ENCODE data around the gene KDM4C.
"Not testable (repeated sequence)": the region's sequence is repeated elsewhere in the genome, so short reads cannot be mapped to it uniquely, and the experiment has no call there.

The KDM4C gene

GRCh38 chr9:6764011-6764410 lies 6.2 kb downstream of the KDM4C start:
- no peak for DNase-seq

DNA sequence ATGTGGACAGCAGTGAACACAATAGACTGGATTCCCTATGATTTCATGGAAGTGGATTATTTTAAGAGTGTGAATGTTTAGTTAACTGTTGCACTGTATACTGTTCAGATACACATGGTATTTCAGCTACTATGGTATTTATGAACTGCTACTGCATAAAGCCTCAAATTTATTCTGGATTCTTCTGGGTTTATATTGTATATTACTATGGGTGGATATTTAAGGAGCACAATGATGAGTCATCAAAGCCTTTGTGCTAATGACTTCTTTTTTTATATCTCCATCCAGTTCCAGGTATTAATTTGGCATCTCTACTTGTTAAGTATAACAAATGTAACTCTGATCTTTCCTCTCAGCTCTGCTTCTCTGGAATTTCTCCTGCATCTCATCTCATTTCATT lies 6.8 kb downstream of the KDM4C start:
- DNase-seq, result no peak

GRCh38 chr9:6764950-6765349 lies 7.2 kb downstream of the KDM4C start:
- no peak for DNase-seq

DNA sequence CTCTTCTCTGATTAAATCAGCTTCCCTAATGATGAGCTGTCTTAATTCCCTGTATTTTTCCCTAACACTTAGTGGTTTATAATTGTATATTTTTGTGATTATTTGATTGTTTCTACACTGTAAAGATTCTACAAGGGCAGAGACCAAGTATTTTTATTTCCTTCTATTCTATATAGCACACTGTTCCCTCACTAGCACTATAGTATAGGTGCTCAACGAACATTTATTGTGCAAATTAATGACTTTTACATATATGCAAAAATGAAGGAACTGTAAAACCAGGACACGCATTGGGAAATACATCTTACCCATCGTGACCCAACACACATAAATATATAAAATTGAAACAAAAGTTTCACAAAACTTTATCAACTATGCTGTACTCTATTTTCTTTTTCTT lies 7.6 kb downstream of the KDM4C start:
- no peak for DNase-seq

GRCh38 chr9:6766606-6767005 lies 8.8 kb downstream of the KDM4C start:
- no peak for DNase-seq

- not testable (repeated sequence) for DNase-seq
Observed at GRCh38 chr9:6768587-6768986, 10.8 kb downstream of the KDM4C start.

GRCh38 chr9:6771722-6772121 lies 13.9 kb downstream of the KDM4C start:
- no peak for DNase-seq

DNA sequence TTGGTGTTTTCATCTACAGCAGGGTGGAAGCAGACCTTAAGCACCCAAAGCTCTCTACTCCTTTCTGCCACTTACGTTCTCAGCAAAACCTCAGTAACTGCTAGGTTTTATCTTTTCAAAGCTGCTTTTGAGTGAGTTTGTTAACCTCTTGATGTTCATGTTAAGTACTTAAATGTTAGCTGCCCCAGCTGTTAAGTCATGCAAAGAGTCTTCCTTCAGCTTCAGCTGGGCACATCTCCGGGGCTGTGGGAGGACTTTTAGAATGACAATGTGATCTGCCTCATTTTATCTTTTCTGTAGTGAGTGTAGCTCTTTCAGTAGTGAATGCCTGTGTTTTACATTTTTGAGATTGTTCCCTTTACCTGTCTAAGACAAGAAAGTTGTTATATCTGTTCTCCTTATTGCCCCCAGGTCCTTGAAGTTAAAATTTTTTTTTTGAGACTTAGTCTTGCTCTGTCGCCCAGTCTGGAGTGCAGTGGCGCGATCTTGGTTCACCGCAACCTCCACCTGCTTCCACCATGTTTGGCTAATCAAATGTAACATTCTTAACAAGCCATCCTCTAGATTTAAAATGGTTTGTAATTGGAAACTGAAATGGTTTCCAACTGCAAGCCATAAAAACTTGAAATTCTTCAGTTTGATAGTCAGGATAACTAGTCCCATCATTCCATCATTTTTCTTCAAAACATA lies 19.6 kb downstream of the KDM4C start:
- DNase-seq, result no peak

- DNase-seq, result no peak
Observed at GRCh38 chr9:6779417-6780241, 21.9 kb downstream of the KDM4C start.

DNA sequence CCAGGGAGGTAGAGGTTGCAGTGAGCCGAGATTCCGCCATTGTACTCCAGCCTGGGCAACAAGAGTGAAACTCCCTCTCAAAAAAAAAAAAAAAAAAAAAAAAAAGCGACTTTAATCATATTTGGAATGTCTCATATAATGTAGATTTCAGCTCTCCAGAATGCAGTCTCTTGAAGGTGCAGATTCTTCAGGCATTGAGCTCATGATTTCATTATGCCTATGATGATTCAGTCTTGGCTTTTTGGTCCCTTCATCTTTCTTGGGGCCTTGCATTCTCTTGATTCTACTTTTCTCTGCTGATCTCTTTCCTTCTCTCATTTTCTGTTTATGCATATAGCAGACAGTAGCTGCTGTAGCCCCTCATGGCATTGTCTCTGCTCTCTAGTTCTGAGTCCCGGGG lies 22.9 kb downstream of the KDM4C start:
- no peak for DNase-seq

GRCh38 chr9:6781476-6781875 lies 23.7 kb downstream of the KDM4C start:
- peak in 20 of 56 donors; percentile 5 to 38 (median 20) for DNase-seq

DNA sequence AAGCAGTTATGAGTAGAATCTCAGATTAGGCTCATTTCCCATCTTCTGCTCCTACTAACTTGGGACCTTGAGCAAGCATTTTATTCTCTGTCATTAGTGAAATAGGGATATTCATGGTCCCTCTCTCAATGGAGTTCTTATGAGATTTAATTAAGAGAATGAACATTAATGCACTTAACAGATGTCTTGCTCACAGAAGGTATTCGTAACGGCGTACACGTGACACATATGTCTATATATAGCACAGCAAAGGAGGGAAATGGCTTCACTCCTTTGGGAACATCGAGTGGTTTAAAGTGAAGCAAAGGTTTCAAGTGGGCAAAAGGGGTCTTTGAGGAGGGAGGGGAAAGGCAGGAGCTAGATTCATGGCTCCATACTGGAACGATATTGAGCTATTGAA lies 24.6 kb downstream of the KDM4C start:
- DNase-seq, result no peak

- no peak for DNase-seq
Observed at GRCh38 chr9:6782981-6783380, 25.2 kb downstream of the KDM4C start.

DNA sequence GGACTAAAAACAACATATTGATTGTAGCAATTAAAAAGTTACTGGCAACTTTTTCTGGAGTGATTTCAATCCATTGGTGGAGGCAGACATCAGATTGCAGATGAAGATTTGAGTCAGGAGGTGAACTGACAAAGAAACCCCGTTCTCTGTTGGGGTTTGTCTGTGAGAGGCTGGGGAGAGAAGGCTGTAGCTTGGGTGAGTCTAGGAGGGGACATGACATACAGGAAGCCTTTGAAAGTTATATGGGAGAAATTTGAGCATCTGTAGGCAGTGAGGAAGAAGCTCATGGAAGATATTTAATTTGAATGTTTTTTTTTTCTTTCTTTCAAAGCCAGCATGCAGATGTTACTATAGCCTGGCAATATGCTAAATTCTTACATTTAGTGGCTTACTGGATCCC lies 26.0 kb downstream of the KDM4C start:
- DNase-seq, result no peak

DNA sequence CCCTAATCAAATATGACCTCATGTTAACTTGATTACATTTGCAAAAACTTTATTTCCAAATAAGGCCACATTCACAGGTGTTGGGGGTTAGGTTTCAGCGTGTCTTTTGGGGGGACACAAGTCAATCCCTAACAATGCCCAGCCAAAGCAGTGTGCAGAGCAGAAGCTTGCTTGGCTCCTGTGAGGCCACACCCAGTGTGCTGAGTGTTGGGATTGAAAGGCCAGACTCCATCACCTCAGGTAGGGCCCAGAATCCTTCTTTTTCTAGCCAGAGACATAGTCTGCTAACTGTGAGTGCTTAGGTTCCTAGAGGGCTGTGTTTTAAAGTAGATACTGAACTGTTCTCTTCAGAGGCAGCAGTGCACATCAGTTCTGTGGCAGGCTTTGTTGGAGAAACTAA lies 27.9 kb downstream of the KDM4C start:
- DNase-seq, result no peak

GRCh38 chr9:6787793-6788161 lies 30.0 kb downstream of the KDM4C start:
- no peak for DNase-seq

GRCh38 chr9:6788162-6789016 lies 30.6 kb downstream of the KDM4C start:
- peak in 8 of 56 donors; percentile 3 to 23 (median 13) for DNase-seq

DNA sequence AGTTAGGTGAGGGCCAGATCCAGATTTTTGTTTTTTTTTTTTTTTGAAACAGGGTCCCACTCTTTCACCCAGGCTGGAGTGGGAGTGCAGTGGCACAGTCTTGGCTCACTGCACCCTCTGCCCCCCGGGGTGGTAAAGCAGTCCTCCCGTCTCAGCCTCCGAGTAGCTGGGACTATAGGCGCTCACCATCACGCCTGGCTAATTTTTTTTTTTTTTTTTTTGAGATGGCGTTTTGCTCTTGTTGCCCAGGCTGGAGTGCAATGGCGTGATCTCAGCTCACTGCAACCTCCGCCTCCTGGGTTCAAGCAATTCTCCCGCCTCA lies 31.2 kb downstream of the KDM4C start:
- DNase-seq, result not testable (repeated sequence)

- DNase-seq, result no peak
Observed at GRCh38 chr9:6790866-6791265, 33.1 kb downstream of the KDM4C start.

GRCh38 chr9:6793203-6793602 lies 35.4 kb downstream of the KDM4C start:
- DNase-seq, result no peak

GRCh38 chr9:6794936-6795335 lies 37.2 kb downstream of the KDM4C start:
- DNase-seq, result no peak

GRCh38 chr9:6802926-6803325 lies 45.2 kb downstream of the KDM4C start:
- DNase-seq, result no peak
